HEK293 (cell line): ENCODE results near the gene PPFIA3.

Experiments
- BCL11A ChIP-seq: fragments of 450-650 bp; formaldehyde crosslinking; IDR thresholded peaks from 2 replicates; pipeline ENCODE4 v1.5.1; 2016; ENCODE audit warnings: low read depth, missing biosample characterization, missing genetic modification characterization
- FEZF1 ChIP-seq: fragments of 450-650 bp; formaldehyde crosslinking; IDR thresholded peaks from 2 replicates; pipeline ENCODE4 v1.5.1; 2016; ENCODE audit warnings: missing biosample characterization, missing genetic modification characterization
- KLF7 ChIP-seq: fragments of 450-650 bp; formaldehyde crosslinking; IDR thresholded peaks from 2 replicates; pipeline ENCODE4 v1.5.1; 2016; ENCODE audit warnings: missing biosample characterization, missing genetic modification characterization, borderline replicate concordance
- REPIN1 ChIP-seq: fragments of 450-650 bp; formaldehyde crosslinking; IDR thresholded peaks from 2 replicates; pipeline ENCODE4 v1.5.1; 2017; ENCODE audit warnings: missing biosample characterization, missing genetic modification characterization, low read depth
- TCF7L2 ChIP-seq: IDR thresholded peaks from 2 replicates; pipeline ENCODE4 v1.6.1; 2011; ENCODE audit warnings: low read depth, mild to moderate bottlenecking, inconsistent platforms, low read length, moderate library complexity, borderline replicate concordance
- YY2 ChIP-seq: fragments of 450-650 bp; formaldehyde crosslinking; IDR thresholded peaks from 2 replicates; pipeline ENCODE4 v1.5.1; 2016; ENCODE audit warnings: missing biosample characterization, missing genetic modification characterization
- ZBTB21 ChIP-seq: fragments of 450-650 bp; formaldehyde crosslinking; IDR thresholded peaks from 2 replicates; pipeline ENCODE4 v1.5.1; 2017; ENCODE audit warnings: missing biosample characterization, missing genetic modification characterization
- ZBTB48 ChIP-seq: fragments of 450-650 bp; formaldehyde crosslinking; IDR thresholded peaks from 2 replicates; pipeline ENCODE4 v1.5.1; 2016; ENCODE audit warnings: missing biosample characterization, missing genetic modification characterization
- ZIC2 ChIP-seq: fragments of 450-650 bp; formaldehyde crosslinking; IDR thresholded peaks from 2 replicates; pipeline ENCODE4 v1.5.1; 2016; ENCODE audit warnings: missing biosample characterization, missing genetic modification characterization
- ZNF155 ChIP-seq: fragments of 450-650 bp; formaldehyde crosslinking; IDR thresholded peaks from 2 replicates; pipeline ENCODE4 v1.5.1; 2016; ENCODE audit warnings: missing biosample characterization, missing genetic modification characterization
- ZNF274 ChIP-seq, 2 experiments: fragments of 200-500 bp in 1 of 2; fragments of 450-650 bp in 1 of 2; sonication (Bioruptor generic) in 1 of 2; formaldehyde crosslinking in 1 of 2; IDR thresholded peaks; 2 replicates each; pipeline versions ENCODE4 v1.5.1 to v1.6.1; 2014 to 2016; ENCODE audit warnings: borderline replicate concordance in 1 of 2, inconsistent platforms in 1 of 2, low read length in 1 of 2, missing biosample characterization in 1 of 2, missing genetic modification characterization in 1 of 2
- ZNF341 ChIP-seq: fragments of 450-650 bp; formaldehyde crosslinking; IDR thresholded peaks from 2 replicates; pipeline ENCODE4; 2016; ENCODE audit warnings: low read depth, missing biosample characterization, missing genetic modification characterization
- ZNF37A ChIP-seq: fragments of 450-650 bp; IDR thresholded peaks from 2 replicates; pipeline ENCODE4 v1.5.1; 2018; ENCODE audit warnings: missing biosample characterization, missing genetic modification characterization
- ZNF391 ChIP-seq: fragments of 450-650 bp; formaldehyde crosslinking; IDR thresholded peaks from 2 replicates; pipeline ENCODE4 v1.5.1; 2016; ENCODE audit warnings: low read depth, missing biosample characterization, missing genetic modification characterization, borderline replicate concordance
- ZNF433 ChIP-seq: fragments of 450-650 bp; formaldehyde crosslinking; IDR thresholded peaks from 2 replicates; pipeline ENCODE4 v1.5.1; 2016; ENCODE audit warnings: missing biosample characterization, missing genetic modification characterization, low read depth
- ZNF521 ChIP-seq: fragments of 450-650 bp; formaldehyde crosslinking; IDR thresholded peaks from 2 replicates; pipeline ENCODE4 v1.5.1; 2017; ENCODE audit warnings: missing biosample characterization, mild to moderate bottlenecking, missing genetic modification characterization
- ZNF670 ChIP-seq: fragments of 450-650 bp; formaldehyde crosslinking; IDR thresholded peaks from 2 replicates; pipeline ENCODE4 v1.5.1; 2016; ENCODE audit warnings: missing biosample characterization, missing genetic modification characterization, low read depth
- ZNF707 ChIP-seq: fragments of 450-650 bp; formaldehyde crosslinking; IDR thresholded peaks from 2 replicates; pipeline ENCODE4 v1.5.1; 2016; ENCODE audit warnings: missing biosample characterization, missing genetic modification characterization
- ZNF747 ChIP-seq: fragments of 450-650 bp; formaldehyde crosslinking; IDR thresholded peaks from 2 replicates; pipeline ENCODE4 v1.5.1; 2016; ENCODE audit warnings: missing biosample characterization, missing genetic modification characterization
- ZNF768 ChIP-seq: fragments of 450-650 bp; formaldehyde crosslinking; IDR thresholded peaks from 2 replicates; pipeline ENCODE4 v1.5.1; 2018; ENCODE audit warnings: missing biosample characterization, mild to moderate bottlenecking, missing genetic modification characterization
- ZSCAN23 ChIP-seq: fragments of 450-650 bp; formaldehyde crosslinking; IDR thresholded peaks from 2 replicates; pipeline ENCODE4 v1.5.1; 2016; ENCODE audit warnings: missing biosample characterization, missing genetic modification characterization
- TF ChIP-seq, protein P1 (sequence below): fragments of 450-650 bp; formaldehyde crosslinking; IDR thresholded peaks from 2 replicates; pipeline ENCODE4 v1.5.1; 2016; ENCODE audit warnings: missing biosample characterization, missing genetic modification characterization
- TF ChIP-seq, protein P2 (sequence below): fragments of 450-650 bp; formaldehyde crosslinking; IDR thresholded peaks from 2 replicates; pipeline ENCODE4 v1.5.1; 2016; ENCODE audit warnings: missing biosample characterization, missing genetic modification characterization
- TF ChIP-seq, protein P3 (sequence below): fragments of 450-650 bp; formaldehyde crosslinking; IDR thresholded peaks from 2 replicates; pipeline ENCODE4 v1.5.1; 2016; ENCODE audit warnings: missing biosample characterization, missing genetic modification characterization
- TF ChIP-seq, protein P4 (sequence below): fragments of 450-650 bp; formaldehyde crosslinking; IDR thresholded peaks from 2 replicates; pipeline ENCODE4; 2016; ENCODE audit warnings: missing biosample characterization, missing genetic modification characterization
- TF ChIP-seq, protein P5 (sequence below): fragments of 450-650 bp; formaldehyde crosslinking; IDR thresholded peaks from 2 replicates; pipeline ENCODE4 v1.5.1; 2016; ENCODE audit warnings: missing biosample characterization, missing genetic modification characterization, borderline replicate concordance

PPFIA3 gene

DNA sequence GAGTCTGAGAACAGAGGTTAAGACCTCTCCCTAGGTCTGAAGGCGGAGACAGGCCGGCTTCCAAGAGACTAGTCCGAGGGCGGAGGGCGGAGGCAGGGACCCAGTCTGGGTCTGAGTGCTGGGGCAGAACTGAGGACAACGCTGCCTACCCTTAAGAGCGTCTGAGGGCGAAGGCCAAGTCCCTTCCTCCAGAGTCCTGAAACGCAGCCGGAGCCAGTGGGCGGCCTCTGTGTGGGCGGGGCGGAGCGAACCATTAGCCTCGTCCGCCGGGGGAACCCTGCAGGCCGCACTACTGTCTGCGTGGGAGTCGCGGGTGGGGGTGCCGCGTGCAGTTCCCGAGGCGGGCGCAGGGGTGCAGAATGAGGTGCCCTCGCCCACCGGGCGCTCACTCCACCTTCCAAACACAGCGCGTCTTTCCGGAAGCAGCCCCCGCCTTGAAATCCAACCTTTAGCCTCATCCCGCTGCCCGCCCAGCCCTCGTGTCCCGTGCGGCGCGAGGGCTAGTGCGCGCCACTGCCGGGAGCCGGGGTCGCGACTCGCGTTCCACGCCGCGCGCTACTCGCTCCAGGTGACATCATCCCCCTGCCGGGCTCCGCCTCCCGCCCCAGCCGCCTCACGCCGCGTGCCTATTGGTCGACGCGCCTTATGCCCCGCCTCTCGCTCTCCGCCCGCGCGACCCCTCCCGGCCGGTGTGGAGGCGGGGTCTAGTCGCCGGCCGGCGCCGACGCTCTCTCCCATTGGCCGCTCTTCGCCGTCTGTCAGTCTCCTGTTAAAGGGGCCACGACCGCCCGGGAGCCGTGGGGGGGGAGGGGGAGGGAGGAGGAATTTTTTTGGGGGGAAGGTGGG lies 556 bp upstream of the PPFIA3 start, which contains the start of gene C19orf73 (continued):
- TF ChIP-seq, protein P1, sequence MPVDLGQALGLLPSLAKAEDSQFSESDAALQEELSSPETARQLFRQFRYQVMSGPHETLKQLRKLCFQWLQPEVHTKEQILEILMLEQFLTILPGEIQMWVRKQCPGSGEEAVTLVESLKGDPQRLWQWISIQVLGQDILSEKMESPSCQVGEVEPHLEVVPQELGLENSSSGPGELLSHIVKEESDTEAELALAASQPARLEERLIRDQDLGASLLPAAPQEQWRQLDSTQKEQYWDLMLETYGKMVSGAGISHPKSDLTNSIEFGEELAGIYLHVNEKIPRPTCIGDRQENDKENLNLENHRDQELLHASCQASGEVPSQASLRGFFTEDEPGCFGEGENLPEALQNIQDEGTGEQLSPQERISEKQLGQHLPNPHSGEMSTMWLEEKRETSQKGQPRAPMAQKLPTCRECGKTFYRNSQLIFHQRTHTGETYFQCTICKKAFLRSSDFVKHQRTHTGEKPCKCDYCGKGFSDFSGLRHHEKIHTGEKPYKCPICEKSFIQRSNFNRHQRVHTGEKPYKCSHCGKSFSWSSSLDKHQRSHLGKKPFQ (tag by site-specific recombination): no peak
- TF ChIP-seq REPIN1: peak; percentile 69; the same call in 1 of the 2 replicates
- TF ChIP-seq BCL11A (tag by site-specific recombination): peak; percentile 76; the same call in 1 of the 2 replicates
- no peak for TF ChIP-seq ZSCAN23 (tag by site-specific recombination)
- peak; percentile 57 for TF ChIP-seq ZBTB21 (tag by site-specific recombination)
- TF ChIP-seq ZNF670: no peak
- TF ChIP-seq ZIC2 (tag by site-specific recombination): peak; percentile 59
- TF ChIP-seq, protein P2, sequence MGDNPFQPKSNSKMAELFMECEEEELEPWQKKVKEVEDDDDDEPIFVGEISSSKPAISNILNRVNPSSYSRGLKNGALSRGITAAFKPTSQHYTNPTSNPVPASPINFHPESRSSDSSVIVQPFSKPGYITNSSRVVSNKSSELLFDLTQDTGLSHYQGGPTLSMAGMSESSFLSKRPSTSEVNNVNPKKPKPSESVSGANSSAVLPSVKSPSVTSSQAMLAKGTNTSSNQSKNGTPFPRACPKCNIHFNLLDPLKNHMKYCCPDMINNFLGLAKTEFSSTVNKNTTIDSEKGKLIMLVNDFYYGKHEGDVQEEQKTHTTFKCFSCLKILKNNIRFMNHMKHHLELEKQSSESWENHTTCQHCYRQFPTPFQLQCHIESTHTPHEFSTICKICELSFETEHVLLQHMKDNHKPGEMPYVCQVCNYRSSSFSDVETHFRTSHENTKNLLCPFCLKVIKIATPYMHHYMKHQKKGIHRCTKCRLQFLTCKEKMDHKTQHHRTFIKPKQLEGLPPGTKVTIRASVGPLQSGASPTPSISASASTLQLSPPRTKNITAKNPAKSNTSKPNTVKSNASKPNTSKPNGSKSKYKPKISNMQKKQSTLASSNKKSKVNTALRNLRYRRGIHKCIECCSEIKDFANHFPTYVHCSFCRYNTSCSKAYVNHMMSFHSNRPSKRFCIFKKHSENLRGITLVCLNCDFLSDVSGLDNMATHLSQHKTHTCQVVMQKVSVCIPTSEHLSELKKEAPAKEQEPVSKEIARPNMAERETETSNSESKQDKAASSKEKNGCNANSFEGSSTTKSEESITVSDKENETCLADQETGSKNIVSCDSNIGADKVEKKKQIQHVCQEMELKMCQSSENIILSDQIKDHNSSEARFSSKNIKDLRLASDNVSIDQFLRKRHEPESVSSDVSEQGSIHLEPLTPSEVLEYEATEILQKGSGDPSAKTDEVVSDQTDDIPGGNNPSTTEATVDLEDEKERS (tag by site-specific recombination): peak; percentile 85; the same call in 1 of the 2 replicates
- no peak for TF ChIP-seq ZNF768 (tag by site-specific recombination)
- TF ChIP-seq ZNF274 (IDR thresholded peaks at IDR 0.05; ENCODE audit: low read length): no peak
- TF ChIP-seq ZNF274 (tag by site-specific recombination; IDR thresholded peaks at IDR 0.05; ENCODE audit: borderline replicate concordance): no peak
- no peak for TF ChIP-seq TCF7L2
- TF ChIP-seq KLF7 (tag by site-specific recombination): peak; percentile 88; the same call in 1 of the 2 replicates
- no peak for TF ChIP-seq ZNF341 (tag by site-specific recombination)
- 0 out of 2 replicates have a peak, but pooled peaks have one; percentile 41 for TF ChIP-seq ZBTB48
- TF ChIP-seq, protein P3, sequence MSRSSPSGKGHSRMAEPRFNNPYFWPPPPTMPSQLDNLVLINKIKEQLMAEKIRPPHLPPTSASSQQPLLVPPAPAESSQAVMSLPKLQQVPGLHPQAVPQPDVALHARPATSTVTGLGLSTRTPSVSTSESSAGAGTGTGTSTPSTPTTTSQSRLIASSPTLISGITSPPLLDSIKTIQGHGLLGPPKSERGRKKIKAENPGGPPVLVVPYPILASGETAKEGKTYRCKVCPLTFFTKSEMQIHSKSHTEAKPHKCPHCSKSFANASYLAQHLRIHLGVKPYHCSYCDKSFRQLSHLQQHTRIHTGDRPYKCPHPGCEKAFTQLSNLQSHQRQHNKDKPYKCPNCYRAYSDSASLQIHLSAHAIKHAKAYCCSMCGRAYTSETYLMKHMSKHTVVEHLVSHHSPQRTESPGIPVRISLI (tag by site-specific recombination): no peak
- peak; percentile 90; the same call in 1 of the 2 replicates for TF ChIP-seq ZNF391
- no peak; the same call in 1 of the 2 replicates for TF ChIP-seq ZNF747
- TF ChIP-seq, protein P4, sequence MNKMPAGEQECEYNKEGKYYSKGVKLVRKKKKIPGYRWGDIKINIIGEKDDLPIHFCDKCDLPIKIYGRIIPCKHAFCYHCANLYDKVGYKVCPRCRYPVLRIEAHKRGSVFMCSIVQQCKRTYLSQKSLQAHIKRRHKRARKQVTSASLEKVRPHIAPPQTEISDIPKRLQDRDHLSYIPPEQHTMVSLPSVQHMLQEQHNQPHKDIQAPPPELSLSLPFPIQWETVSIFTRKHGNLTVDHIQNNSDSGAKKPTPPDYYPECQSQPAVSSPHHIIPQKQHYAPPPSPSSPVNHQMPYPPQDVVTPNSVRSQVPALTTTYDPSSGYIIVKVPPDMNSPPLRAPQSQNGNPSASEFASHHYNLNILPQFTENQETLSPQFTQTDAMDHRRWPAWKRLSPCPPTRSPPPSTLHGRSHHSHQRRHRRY (tag by site-specific recombination): peak; percentile 82; the same call in 1 of the 2 replicates
- TF ChIP-seq ZNF37A: no peak
- TF ChIP-seq ZNF155 (tag by site-specific recombination): no peak
- TF ChIP-seq, protein P5, sequence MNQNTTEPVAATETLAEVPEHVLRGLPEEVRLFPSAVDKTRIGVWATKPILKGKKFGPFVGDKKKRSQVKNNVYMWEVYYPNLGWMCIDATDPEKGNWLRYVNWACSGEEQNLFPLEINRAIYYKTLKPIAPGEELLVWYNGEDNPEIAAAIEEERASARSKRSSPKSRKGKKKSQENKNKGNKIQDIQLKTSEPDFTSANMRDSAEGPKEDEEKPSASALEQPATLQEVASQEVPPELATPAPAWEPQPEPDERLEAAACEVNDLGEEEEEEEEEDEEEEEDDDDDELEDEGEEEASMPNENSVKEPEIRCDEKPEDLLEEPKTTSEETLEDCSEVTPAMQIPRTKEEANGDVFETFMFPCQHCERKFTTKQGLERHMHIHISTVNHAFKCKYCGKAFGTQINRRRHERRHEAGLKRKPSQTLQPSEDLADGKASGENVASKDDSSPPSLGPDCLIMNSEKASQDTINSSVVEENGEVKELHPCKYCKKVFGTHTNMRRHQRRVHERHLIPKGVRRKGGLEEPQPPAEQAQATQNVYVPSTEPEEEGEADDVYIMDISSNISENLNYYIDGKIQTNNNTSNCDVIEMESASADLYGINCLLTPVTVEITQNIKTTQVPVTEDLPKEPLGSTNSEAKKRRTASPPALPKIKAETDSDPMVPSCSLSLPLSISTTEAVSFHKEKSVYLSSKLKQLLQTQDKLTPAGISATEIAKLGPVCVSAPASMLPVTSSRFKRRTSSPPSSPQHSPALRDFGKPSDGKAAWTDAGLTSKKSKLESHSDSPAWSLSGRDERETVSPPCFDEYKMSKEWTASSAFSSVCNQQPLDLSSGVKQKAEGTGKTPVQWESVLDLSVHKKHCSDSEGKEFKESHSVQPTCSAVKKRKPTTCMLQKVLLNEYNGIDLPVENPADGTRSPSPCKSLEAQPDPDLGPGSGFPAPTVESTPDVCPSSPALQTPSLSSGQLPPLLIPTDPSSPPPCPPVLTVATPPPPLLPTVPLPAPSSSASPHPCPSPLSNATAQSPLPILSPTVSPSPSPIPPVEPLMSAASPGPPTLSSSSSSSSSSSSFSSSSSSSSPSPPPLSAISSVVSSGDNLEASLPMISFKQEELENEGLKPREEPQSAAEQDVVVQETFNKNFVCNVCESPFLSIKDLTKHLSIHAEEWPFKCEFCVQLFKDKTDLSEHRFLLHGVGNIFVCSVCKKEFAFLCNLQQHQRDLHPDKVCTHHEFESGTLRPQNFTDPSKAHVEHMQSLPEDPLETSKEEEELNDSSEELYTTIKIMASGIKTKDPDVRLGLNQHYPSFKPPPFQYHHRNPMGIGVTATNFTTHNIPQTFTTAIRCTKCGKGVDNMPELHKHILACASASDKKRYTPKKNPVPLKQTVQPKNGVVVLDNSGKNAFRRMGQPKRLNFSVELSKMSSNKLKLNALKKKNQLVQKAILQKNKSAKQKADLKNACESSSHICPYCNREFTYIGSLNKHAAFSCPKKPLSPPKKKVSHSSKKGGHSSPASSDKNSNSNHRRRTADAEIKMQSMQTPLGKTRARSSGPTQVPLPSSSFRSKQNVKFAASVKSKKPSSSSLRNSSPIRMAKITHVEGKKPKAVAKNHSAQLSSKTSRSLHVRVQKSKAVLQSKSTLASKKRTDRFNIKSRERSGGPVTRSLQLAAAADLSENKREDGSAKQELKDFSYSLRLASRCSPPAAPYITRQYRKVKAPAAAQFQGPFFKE (tag by site-specific recombination): no peak
- no peak for TF ChIP-seq ZNF433 (tag by site-specific recombination)
- peak; percentile 39; the same call in 1 of the 2 replicates for TF ChIP-seq YY2 (tag by site-specific recombination)
- no peak for TF ChIP-seq ZNF707 (tag by site-specific recombination)
- TF ChIP-seq ZNF521 (tag by site-specific recombination): no peak
- no peak; the same call in 1 of the 2 replicates for TF ChIP-seq FEZF1
